Muscle layer of colon (tissue), 2 donors: ENCODE data around the gene POR.
"Not testable (repeated sequence)": the region's sequence is repeated elsewhere in the genome, so short reads cannot be mapped to it uniquely, and the experiment has no call there.

Source experiments
- H3K27ac ChIP-seq: one replicate; pipeline ENCODE4 v1.7.0; 2013; ENCODE audit warnings: low read depth, mild to moderate bottlenecking, low read length, moderate library complexity
- H3K27me3 ChIP-seq, 2 donors: one replicate each; pipeline ENCODE4 v1.7.0; 2013; ENCODE audit warnings: low read length in 2 of 2, mild to moderate bottlenecking in 2 of 2; ENCODE audit not compliant: insufficient read depth in 2 of 2, control insufficient read depth in 1 of 2
- H3K36me3 ChIP-seq: one replicate; pipeline ENCODE4 v1.7.0; 2013; ENCODE audit warnings: mild to moderate bottlenecking, low read length; ENCODE audit not compliant: insufficient read depth
- H3K4me1 ChIP-seq: one replicate; pipeline ENCODE4 v1.7.0; 2013; ENCODE audit warnings: mild to moderate bottlenecking, low read length; ENCODE audit not compliant: insufficient read depth
- H3K4me3 ChIP-seq, 2 donors: one replicate each; pipeline ENCODE4 v1.7.0; 2013; ENCODE audit warnings: low read length in 2 of 2, low read depth in 1 of 2, mild to moderate bottlenecking in 1 of 2, moderate library complexity in 1 of 2
- H3K9ac ChIP-seq: one replicate; pipeline ENCODE4 v1.7.0; 2013; ENCODE audit warnings: low read length
- H3K9me3 ChIP-seq: one replicate; pipeline ENCODE4 v1.7.0; 2013; ENCODE audit warnings: mild to moderate bottlenecking, low read length
- donor health status: abdominal sarcoma.
- donor health status: Adenocarcinoma of cecum.

Gene POR

DNA sequence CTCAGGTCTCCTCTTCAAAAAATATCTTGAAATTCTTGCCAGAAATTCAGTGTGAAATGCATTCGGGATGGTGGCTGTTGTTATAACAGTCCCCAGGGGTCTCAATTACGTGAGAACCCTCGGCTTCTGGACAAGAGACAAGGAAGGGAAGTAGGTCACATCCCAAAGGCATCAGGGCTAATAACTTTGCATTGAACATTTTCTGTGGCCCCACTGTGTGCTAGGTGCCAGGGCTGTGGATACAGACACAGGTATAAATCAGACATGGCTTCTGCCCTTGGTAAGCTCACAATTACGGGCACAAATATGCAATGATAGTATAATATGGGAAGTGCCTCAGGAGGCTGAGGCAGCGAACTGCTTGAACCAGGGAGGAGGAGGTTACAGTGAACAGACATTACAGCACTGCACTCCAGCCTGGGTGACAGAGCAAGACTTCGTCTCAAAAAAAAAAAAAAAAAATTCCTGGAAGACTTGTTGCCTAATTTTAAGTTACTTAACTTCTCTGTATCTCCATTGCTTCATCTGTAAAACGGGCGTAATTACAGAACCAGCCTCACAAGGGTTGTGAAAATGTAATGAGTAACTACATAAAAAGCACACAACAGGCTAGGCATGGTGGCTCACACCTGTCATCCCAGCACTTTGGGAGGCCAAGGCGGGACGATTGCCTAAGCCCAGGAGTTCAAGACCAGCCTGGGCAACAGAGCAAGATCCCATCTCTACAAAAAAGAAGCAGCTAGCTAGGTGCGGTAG is 38.7 kb upstream of the POR start:
- Histone ChIP-seq H3K27ac (no peak overlapping the region), H3K4me3 (no peak overlapping the region), H3K4me1 (peaks cover 16% of the 10 kb centered on the region), H3K36me3 (peaks cover 2% of the 10 kb centered on the region), H3K9me3 (no peaks in the 10 kb centered on the region), H3K27me3 (no peaks in the 10 kb centered on the region), H3K9ac (no peak overlapping the region)

DNA sequence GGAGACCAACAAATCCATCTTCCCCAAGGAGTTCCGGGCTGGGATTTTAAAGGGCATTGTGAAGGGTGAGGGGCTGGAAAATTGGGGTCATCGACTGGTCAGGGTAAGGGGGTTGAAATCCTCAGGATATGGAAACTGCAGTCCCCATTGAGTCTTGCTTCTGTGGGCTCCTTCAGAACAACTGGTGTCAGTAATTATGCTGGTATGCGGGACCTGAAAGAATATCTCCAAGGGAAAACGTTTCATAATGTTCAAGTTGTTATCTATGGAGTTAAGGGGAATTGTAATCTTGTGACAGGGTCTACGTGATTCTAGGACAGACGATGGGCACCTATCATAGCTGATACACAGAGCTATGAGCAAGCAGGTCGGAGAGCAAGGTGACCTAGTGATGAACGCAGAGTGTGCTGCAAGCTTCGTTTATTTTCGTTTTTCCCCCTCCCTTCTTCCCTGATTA is 36.6 kb upstream of the POR start:
- peak overlapping the region; percentile 74 to 90 for H3K4me3 ChIP-seq
- peaks cover 21% of the 10 kb centered on the region for H3K36me3 ChIP-seq
- no peaks in the 10 kb centered on the region for H3K9me3 ChIP-seq
- peak overlapping the region; percentile 50 for H3K9ac ChIP-seq
- peak overlapping the region; percentile 40 for H3K27ac ChIP-seq
- peaks cover 16% of the 10 kb centered on the region for H3K4me1 ChIP-seq
- H3K27me3 ChIP-seq = no peaks in the 10 kb centered on the region

DNA sequence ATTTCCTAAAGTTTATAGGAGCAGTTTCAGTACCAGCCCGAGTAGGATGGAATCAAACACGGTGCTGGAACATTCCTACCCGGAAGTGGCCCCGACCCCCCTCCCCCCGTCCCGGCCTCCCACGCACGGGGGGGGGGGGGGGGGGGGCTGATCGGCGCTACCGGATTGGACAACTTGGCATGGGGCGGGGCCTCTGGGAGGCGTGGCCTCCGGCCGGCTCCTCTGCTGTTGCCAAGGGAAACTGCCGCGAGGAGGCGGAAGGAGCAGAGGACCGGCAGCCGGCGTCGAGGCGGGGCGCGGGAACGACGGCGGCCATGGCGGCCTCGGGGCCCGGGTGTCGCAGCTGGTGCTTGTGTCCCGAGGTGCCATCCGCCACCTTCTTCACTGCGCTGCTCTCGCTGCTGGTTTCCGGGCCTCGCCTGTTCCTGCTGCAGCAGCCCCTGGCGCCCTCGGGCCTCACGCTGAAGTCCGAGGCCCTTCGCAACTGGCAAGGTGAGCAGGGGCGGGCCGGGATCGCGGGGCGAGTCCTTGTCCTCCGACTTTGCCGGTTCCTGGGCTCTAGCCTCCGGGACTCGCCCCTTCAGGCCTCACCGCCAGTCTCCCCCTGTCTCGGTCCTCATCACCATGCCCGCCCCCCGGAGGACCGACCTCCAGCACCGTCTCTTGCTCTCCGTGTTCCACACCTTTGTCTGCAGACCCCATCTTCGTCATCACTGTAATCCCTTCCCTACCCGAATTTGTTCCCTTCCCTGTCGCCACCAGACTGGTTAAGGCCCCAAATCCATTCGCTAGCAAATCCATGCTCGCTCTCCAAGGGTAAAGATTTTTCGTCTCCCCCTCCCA is 36.0 kb upstream of the POR start, which contains the start of gene RHBDD2:
TSS of gene RHBDD2 (plus strand) at position 266 of the 843 bp plus-strand sequence. CDS start at position 315, 49 bp downstream.
- H3K36me3 ChIP-seq = peaks cover 24% of the 10 kb centered on the region
- peaks cover 16% of the 10 kb centered on the region for H3K4me1 ChIP-seq
- H3K27me3 ChIP-seq = no peaks in the 10 kb centered on the region
- H3K9me3 ChIP-seq = no peaks in the 10 kb centered on the region
- peak within 1 kb of the TSS; percentile 74 for H3K27ac ChIP-seq
- peak within 1 kb of the TSS; percentile 83 to 90 for H3K4me3 ChIP-seq
- peak within 1 kb of the TSS; percentile 63 for H3K9ac ChIP-seq

GRCh38 chr7:75879771-75880184 is 35.2 kb upstream of the POR start:
- peaks cover 16% of the 10 kb centered on the region for H3K4me1 ChIP-seq
- H3K27me3 ChIP-seq = no peaks in the 10 kb centered on the region
- peaks cover 24% of the 10 kb centered on the region for H3K36me3 ChIP-seq
- H3K9ac ChIP-seq = peak overlapping the region; percentile 63
- peak overlapping the region; percentile 83 to 90 for H3K4me3 ChIP-seq
- H3K9me3 ChIP-seq = no peaks in the 10 kb centered on the region
- no peak overlapping the region for H3K27ac ChIP-seq

DNA sequence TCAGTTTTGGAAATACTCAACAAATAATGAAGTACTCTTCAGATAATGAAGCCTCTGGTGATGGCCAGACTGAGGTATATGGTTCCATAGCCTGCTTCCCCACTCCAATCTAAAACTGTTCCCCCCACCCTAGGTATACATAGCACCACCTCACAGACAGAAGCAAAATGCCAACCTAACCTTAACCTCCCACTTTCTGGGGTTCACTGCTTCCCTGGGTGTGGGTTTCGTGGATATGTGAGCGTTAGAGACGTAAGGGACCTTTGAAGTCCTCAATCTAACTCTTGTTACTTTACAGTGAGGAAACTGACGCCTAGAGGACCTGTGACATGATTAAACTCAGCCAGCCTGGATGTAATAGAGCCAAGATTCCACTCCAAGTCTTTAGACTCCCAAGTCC is 34.7 kb upstream of the POR start:
- no peaks in the 10 kb centered on the region for H3K9me3 ChIP-seq
- peaks cover 16% of the 10 kb centered on the region for H3K4me1 ChIP-seq
- H3K36me3 ChIP-seq = peaks cover 29% of the 10 kb centered on the region
- H3K27ac ChIP-seq = no peak overlapping the region
- no peak overlapping the region for H3K4me3 ChIP-seq
- H3K9ac ChIP-seq = no peak overlapping the region
- H3K27me3 ChIP-seq = no peaks in the 10 kb centered on the region

- H3K4me1 ChIP-seq = peaks cover 16% of the 10 kb centered on the region
- H3K27me3 ChIP-seq = no peaks in the 10 kb centered on the region
- H3K36me3 ChIP-seq = peaks cover 41% of the 10 kb centered on the region
- H3K4me3 ChIP-seq = no peak overlapping the region
- H3K9me3 ChIP-seq = no peaks in the 10 kb centered on the region
- no peak overlapping the region for H3K27ac ChIP-seq
- H3K9ac ChIP-seq = no peak overlapping the region
Observed at GRCh38 chr7:75881436-75882095, 33.4 kb upstream of the POR start.

DNA sequence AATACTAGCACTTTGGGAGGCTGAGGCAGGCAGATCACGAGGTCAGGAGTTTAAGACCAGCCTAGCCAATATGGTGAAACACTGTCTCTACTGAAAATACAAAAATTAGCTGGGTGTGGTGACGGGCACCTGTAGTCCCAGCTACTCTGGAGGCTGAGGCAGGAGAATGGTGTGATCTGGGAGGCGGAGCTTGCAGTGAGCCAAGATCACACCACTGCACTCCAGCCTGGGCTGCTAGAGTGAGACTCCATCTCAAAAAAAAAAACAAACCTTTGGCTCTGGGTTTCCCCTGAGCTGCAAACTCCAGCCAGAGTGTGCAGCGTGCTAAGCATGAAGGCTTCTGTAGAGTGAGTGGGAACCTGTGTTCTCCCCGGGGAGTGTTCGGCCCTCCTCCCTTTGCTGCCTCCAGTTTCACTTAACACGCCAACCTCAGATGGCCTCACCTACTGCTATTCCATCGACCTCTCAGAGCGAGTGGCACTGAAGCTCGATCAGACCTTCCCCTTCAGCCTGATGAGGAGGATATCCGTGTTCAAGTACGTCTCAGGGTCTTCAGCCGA is 31.6 kb upstream of the POR start:
- H3K36me3 ChIP-seq = peaks cover 49% of the 10 kb centered on the region

DNA sequence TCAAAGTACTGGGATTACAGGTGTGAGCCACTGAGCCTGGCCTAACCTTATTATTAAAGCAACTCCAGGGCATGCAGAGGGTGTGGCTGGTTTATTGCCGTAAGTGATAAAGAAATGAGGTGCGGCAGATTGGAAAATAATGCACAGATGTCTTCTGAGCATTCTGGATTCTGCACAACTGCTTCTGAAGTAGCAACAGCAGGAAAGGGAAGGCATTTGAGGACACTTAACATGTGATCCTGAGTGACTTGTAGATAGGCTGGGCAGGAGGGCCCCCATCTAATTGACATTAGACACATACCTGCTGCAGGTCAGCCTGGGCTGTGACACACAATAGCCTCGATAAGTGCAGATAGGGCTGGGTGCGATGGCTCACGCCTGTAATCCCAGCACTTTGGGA is 30.5 kb upstream of the POR start:
- no peak overlapping the region for H3K27ac ChIP-seq
- peaks cover 52% of the 10 kb centered on the region for H3K36me3 ChIP-seq
- no peaks in the 10 kb centered on the region for H3K27me3 ChIP-seq
- H3K9ac ChIP-seq = no peak overlapping the region
- no peaks in the 10 kb centered on the region for H3K9me3 ChIP-seq
- H3K4me3 ChIP-seq = no peak overlapping the region
- H3K4me1 ChIP-seq = peaks cover 9% of the 10 kb centered on the region

More for the DNA sequence above, 31.6 kb upstream of the POR start:
- H3K9ac ChIP-seq, H3K27me3 ChIP-seq, H3K27ac ChIP-seq, H3K4me3 ChIP-seq, H3K9me3 ChIP-seq: not testable (repeated sequence)
- peaks cover 11% of the 10 kb centered on the region for H3K4me1 ChIP-seq

GRCh38 chr7:75885036-75885435 is 29.9 kb upstream of the POR start:
- Histone ChIP-seq H3K27ac (no peak overlapping the region), H3K4me3 (no peak overlapping the region), H3K4me1 (peaks cover 4% of the 10 kb centered on the region), H3K9ac (no peak overlapping the region), H3K9me3 (no peaks in the 10 kb centered on the region), H3K27me3 (no peaks in the 10 kb centered on the region), H3K36me3 (peaks cover 52% of the 10 kb centered on the region)

DNA sequence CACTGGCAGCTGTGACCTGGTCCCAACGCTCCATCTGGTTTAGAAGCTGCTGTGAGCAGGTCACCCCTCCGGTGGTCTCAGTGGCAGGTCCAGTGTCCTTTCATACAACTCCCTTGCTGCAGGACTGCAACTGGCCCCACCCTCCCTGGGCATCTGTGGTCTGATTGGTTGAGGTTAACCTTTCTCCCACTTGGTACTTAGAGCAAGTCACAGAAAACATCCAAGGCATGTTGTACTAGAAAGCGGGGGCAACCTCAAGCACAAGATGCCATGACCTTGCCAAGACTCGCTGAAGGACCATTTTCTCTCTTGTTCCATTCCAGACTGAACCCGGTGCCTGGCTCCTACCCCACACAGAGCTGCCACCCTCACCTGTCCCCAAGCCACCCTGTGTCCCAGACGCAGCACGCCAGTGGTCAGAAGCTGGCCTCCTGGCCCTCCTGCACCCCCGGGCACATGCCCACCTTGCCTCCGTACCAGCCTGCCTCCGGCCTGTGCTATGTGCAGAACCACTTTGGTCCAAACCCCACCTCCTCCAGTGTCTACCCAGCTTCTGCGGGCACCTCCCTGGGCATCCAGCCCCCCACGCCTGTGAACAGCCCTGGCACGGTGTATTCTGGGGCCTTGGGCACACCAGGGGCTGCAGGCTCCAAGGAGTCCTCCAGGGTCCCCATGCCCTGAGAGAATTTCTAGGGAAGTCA is 27.1 kb upstream of the POR start:
- Histone ChIP-seq H3K4me3 (no peak overlapping the region), H3K27ac (no peak overlapping the region), H3K27me3 (no peaks in the 10 kb centered on the region), H3K4me1 (no peaks in the 10 kb centered on the region), H3K36me3 (peaks cover 36% of the 10 kb centered on the region), H3K9ac (no peak overlapping the region), H3K9me3 (no peaks in the 10 kb centered on the region)
